SK-N-SH (cell line): Measurements from ENCODE around the gene FAM174B. TPM values are rescaled to one million over a fixed set of nuclear protein-coding genes. Genes with fewer than 3 reads are reported as not detected.

ENCODE experiments used
- CTCF ChIA-PET: fragments of 300-600, 350-600 bp; formaldehyde crosslinking; extraction: SDS; loops from one replicate; lab custom pipeline; 2021; lab: Yijun Ruan, JAX
- POLR2A ChIA-PET: fragments of 350-600 bp; sonication (Branson Sonifier 250); formaldehyde crosslinking; extraction: SDS; loops from one replicate; lab custom pipeline; 2020; ENCODE audit warnings: antibody characterized with exemption, inconsistent platforms; lab: Yijun Ruan, JAX
- DNase-seq: peaks from one replicate; pipeline ENCODE4 v3.0.0; 2012
- H2AFZ ChIP-seq: fragments of 200-600 bp; sonication (generic); 2 replicates; pipeline ENCODE4 v1.8.1; 2016; ENCODE audit warnings: antibody characterized with exemption, mild to moderate bottlenecking, low read depth
- H3F3A ChIP-seq: fragments of 200-600 bp; sonication (generic); replicated peaks from 2 replicates; pipeline ENCODE3; 2016; ENCODE audit warnings: antibody characterized with exemption, mild to moderate bottlenecking; ENCODE audit not compliant: insufficient read depth
- H3K27ac ChIP-seq, 2 experiments: fragments of 200-500 bp in 1 of 2; fragments of 200-600 bp in 1 of 2; sonication (Bioruptor generic) in 1 of 2; sonication (generic), shearing (Covaris generic) in 1 of 2; 2 replicates each; pipeline versions ENCODE4 v1.5.1 to v1.6.1; 2014 to 2016; ENCODE audit warnings: low read depth in 2 of 2, inconsistent platforms in 1 of 2, low read length in 1 of 2, mild to moderate bottlenecking in 1 of 2, mixed read lengths in 1 of 2
- H3K27me3 ChIP-seq: fragments of 200-600 bp; sonication (generic), shearing (Covaris generic); 2 replicates; pipeline ENCODE4 v1.6.1; 2016; ENCODE audit warnings: mixed run types; ENCODE audit not compliant: insufficient read depth
- H3K36me3 ChIP-seq, 2 experiments: fragments of 200-500 bp in 1 of 2; fragments of 200-600 bp in 1 of 2; sonication (Bioruptor generic) in 1 of 2; sonication (generic) in 1 of 2; replicated peaks in 1 of 2; 2 replicates each; pipeline versions ENCODE3 to v1.5.1; 2014 to 2016; ENCODE audit warnings: low read length in 1 of 2, mild to moderate bottlenecking in 1 of 2; ENCODE audit not compliant: insufficient read depth in 2 of 2, control insufficient read depth in 1 of 2
- H3K4me1 ChIP-seq, 2 experiments: fragments of 200-500 bp in 1 of 2; fragments of 200-600 bp in 1 of 2; sonication (Bioruptor generic) in 1 of 2; sonication (generic), shearing (Covaris generic) in 1 of 2; 2 replicates each; pipeline versions ENCODE4 v1.5.1 to v1.6.1; 2014 to 2016; ENCODE audit warnings: low read depth in 1 of 2, low read length in 1 of 2, mixed run types in 1 of 2; ENCODE audit not compliant: insufficient read depth in 2 of 2, control insufficient read depth in 1 of 2
- H3K4me2 ChIP-seq: fragments of 200-600 bp; sonication (generic), shearing (Covaris generic); 2 replicates; pipeline ENCODE4 v1.6.1; 2017; ENCODE audit warnings: mixed run types
- H3K4me3 ChIP-seq, 2 experiments: fragments of 200-500 bp in 1 of 2; fragments of 200-600 bp in 1 of 2; sonication (Bioruptor generic) in 1 of 2; sonication (generic), shearing (Covaris generic) in 1 of 2; 2 replicates each; pipeline versions ENCODE4 v1.5.1 to v1.8.1; 2014 to 2016; ENCODE audit warnings: low read depth in 2 of 2, inconsistent platforms in 1 of 2, low read length in 1 of 2, mild to moderate bottlenecking in 1 of 2, mixed read lengths in 1 of 2, moderate library complexity in 1 of 2
- H3K79me2 ChIP-seq: fragments of 200-600 bp; sonication (generic); 2 replicates; pipeline ENCODE4 v1.8.1; 2017; ENCODE audit warnings: mild to moderate bottlenecking; ENCODE audit not compliant: insufficient read depth
- H3K9ac ChIP-seq: fragments of 200-600 bp; sonication (generic); 2 replicates; pipeline ENCODE4 v1.6.1; 2017; ENCODE audit warnings: mixed run types
- H3K9me2 ChIP-seq: fragments of 200-600 bp; sonication (generic); 2 replicates; pipeline ENCODE4 v1.6.1; 2017; ENCODE audit warnings: mixed run types
- H3K9me3 ChIP-seq: fragments of 200-600 bp; sonication (generic); 2 replicates; pipeline ENCODE4 v1.6.1; 2017; ENCODE audit warnings: mixed run types, mild to moderate bottlenecking, moderate library complexity
- H4K20me1 ChIP-seq: fragments of 200-600 bp; sonication (generic); 2 replicates; pipeline ENCODE4 v1.6.1; 2017; ENCODE audit warnings: mild to moderate bottlenecking, mixed run types; ENCODE audit not compliant: insufficient read depth
- CHD2 ChIP-seq: fragments of 150-350 bp; IDR thresholded peaks from 2 replicates; pipeline ENCODE4 v1.6.1; 2018; ENCODE audit warnings: low read length; ENCODE audit not compliant: partially characterized antibody
- ELF1 ChIP-seq: IDR thresholded peaks from 2 replicates; pipeline ENCODE4 v1.4.0; 2012
- EP300 ChIP-seq, 2 experiments: IDR thresholded peaks; 2 replicates each; pipeline versions ENCODE4 v1.4.0 to v1.6.1; 2012; ENCODE audit warnings: borderline replicate concordance in 1 of 2, low read depth in 1 of 2, low read length in 1 of 2
- FOSL2 ChIP-seq: IDR thresholded peaks from 2 replicates; pipeline ENCODE4 v1.4.0; 2012; ENCODE audit warnings: low read depth, mild to moderate bottlenecking, moderate library complexity, borderline replicate concordance
- FOXJ3 ChIP-seq: sonication (generic); formaldehyde crosslinking; IDR thresholded peaks from 2 replicates; pipeline ENCODE4 v1.5.1; 2020; ENCODE audit warnings: mild to moderate bottlenecking, missing genetic modification reagents
- FOXM1 ChIP-seq: IDR thresholded peaks from 2 replicates; pipeline ENCODE4 v1.4.0; 2012; ENCODE audit warnings: low read depth, mild to moderate bottlenecking
- GATA2 ChIP-seq: sonication (generic); formaldehyde crosslinking; IDR thresholded peaks from 2 replicates; pipeline ENCODE4 v1.5.0; 2020; ENCODE audit warnings: mild to moderate bottlenecking, missing genetic modification reagents
- JUND ChIP-seq: IDR thresholded peaks from 2 replicates; pipeline ENCODE4 v1.4.0; 2012
- MEF2A ChIP-seq: IDR thresholded peaks from 2 replicates; pipeline ENCODE4 v1.4.0; 2012; ENCODE audit warnings: low read depth, borderline replicate concordance
- MXI1 ChIP-seq: IDR thresholded peaks from 2 replicates; pipeline ENCODE4 v1.6.1; 2012; ENCODE audit warnings: mild to moderate bottlenecking, low read depth, low read length, improper control_type of control experiment
- NRF1 ChIP-seq: IDR thresholded peaks from 2 replicates; pipeline ENCODE4 v1.6.1; 2012; ENCODE audit warnings: low read depth, mild to moderate bottlenecking, low read length
- POLR2AphosphoS5 ChIP-seq: IDR thresholded peaks from 2 replicates; pipeline ENCODE4 v1.6.1; 2012; ENCODE audit warnings: low read depth, low read length
- RAD21 ChIP-seq: IDR thresholded peaks from 2 replicates; pipeline ENCODE4 v1.6.1; 2012; ENCODE audit warnings: mild to moderate bottlenecking, low read length
- SIN3A ChIP-seq: IDR thresholded peaks from 2 replicates; pipeline ENCODE4 v1.6.1; 2012; ENCODE audit warnings: low read depth, mild to moderate bottlenecking, low read length, moderate library complexity, borderline replicate concordance
- SMC3 ChIP-seq: IDR thresholded peaks from 2 replicates; pipeline ENCODE4 v1.6.1; 2012; ENCODE audit warnings: low read depth, low read length, improper control_type of control experiment
- TCF12 ChIP-seq: IDR thresholded peaks from 2 replicates; pipeline ENCODE4 v1.4.0; 2012
- WGBS: methylation state at CpG from one replicate; pipeline ENCODE4 v1.1.6; 2017; ENCODE audit warnings: low lambda C conversion rate; 5-methylcytosine and 5-hydroxymethylcytosine counted together
- polyA plus RNA-seq, 3 experiments: library from polyadenylated mRNA; depleted of rRNA; stranded (reverse); fragments of >200 nt; gene quantifications; 2 replicates each; pipeline ENCODE4 v1.2.3, GENCODE V29; 2012
- TF ChIP-seq, protein P1 (sequence below): fragments of 150-350 bp; IDR thresholded peaks from 2 replicates; pipeline ENCODE4 v1.6.1; 2016; ENCODE audit warnings: mild to moderate bottlenecking, low read depth, low read length
- TF ChIP-seq, protein P2 (sequence below): IDR thresholded peaks from 2 replicates; pipeline ENCODE4; 2012
- TF ChIP-seq, protein P3 (sequence below): IDR thresholded peaks from 2 replicates; pipeline ENCODE4 v1.4.0; 2012; ENCODE audit warnings: low read depth, borderline replicate concordance
- TF ChIP-seq, protein P4 (sequence below): IDR thresholded peaks from 2 replicates; pipeline ENCODE4 v1.4.0; 2012; ENCODE audit warnings: low read depth
- TF ChIP-seq, protein P5 (sequence below): IDR thresholded peaks from 2 replicates; pipeline ENCODE4 v1.6.1; 2012; ENCODE audit warnings: mild to moderate bottlenecking, low read depth, low read length, moderate library complexity

Gene FAM174B
- polyA plus RNA-seq, 1 of the 3 experiments (the other 2 are of a cell fraction) = 0.30 TPM

DNA sequence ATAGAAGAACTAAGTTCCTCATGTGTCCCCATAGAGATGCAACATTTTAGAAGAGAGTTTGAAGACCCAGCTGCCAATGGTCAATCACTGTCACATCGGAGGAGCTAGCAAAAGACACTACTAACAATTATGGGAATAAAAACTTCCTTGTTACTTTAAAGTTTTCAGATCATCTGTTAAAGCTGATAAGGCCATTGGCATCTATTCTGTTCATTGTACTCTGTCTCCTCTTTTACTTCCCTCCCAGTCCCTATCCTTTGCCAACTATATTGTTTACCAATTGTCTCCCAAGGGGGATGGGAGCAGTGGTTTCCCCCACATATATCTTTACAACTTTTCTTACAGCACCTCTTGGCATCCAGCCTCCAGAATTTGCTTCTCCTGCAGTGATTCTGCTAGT, 81.0 kb downstream of the FAM174B start:
- Histone ChIP-seq H4K20me1 (no peaks in the 10 kb centered on the region), H3K9ac (no peak overlapping the region), H3K4me2 (no peak overlapping the region), H3K27ac (no peak overlapping the region), H3K9me2 (no peaks in the 10 kb centered on the region)
- TF ChIP-seq CHD2 = no peak
- TF ChIP-seq, protein P1, sequence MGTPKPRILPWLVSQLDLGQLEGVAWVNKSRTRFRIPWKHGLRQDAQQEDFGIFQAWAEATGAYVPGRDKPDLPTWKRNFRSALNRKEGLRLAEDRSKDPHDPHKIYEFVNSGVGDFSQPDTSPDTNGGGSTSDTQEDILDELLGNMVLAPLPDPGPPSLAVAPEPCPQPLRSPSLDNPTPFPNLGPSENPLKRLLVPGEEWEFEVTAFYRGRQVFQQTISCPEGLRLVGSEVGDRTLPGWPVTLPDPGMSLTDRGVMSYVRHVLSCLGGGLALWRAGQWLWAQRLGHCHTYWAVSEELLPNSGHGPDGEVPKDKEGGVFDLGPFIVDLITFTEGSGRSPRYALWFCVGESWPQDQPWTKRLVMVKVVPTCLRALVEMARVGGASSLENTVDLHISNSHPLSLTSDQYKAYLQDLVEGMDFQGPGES = no peak
- no peak for TF ChIP-seq FOXJ3 (CRISPR knock-in tag)
- TF ChIP-seq ELF1 = no peak
- TF ChIP-seq SIN3A = no peak
- TF ChIP-seq, protein P2, sequence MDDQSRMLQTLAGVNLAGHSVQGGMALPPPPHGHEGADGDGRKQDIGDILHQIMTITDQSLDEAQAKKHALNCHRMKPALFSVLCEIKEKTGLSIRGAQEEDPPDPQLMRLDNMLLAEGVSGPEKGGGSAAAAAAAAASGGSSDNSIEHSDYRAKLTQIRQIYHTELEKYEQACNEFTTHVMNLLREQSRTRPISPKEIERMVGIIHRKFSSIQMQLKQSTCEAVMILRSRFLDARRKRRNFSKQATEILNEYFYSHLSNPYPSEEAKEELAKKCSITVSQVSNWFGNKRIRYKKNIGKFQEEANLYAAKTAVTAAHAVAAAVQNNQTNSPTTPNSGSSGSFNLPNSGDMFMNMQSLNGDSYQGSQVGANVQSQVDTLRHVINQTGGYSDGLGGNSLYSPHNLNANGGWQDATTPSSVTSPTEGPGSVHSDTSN = no peak
- no peak for TF ChIP-seq POLR2AphosphoS5
- TF ChIP-seq RAD21 = no peak
- no peak for TF ChIP-seq MXI1
- TF ChIP-seq SMC3 = no peak
- TF ChIP-seq EP300 (IDR thresholded peaks at IDR 0.05; ENCODE audit: borderline replicate concordance in 1 of 2, low read depth in 1 of 2, low read length in 1 of 2) = no peak
- TF ChIP-seq FOSL2 = no peak
- TF ChIP-seq JUND = no peak
- no peak for TF ChIP-seq FOXM1
- no peak for TF ChIP-seq GATA2 (CRISPR knock-in tag)
- TF ChIP-seq, protein P3, sequence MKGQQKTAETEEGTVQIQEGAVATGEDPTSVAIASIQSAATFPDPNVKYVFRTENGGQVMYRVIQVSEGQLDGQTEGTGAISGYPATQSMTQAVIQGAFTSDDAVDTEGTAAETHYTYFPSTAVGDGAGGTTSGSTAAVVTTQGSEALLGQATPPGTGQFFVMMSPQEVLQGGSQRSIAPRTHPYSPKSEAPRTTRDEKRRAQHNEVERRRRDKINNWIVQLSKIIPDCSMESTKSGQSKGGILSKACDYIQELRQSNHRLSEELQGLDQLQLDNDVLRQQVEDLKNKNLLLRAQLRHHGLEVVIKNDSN = no peak
- TF ChIP-seq, protein P4, sequence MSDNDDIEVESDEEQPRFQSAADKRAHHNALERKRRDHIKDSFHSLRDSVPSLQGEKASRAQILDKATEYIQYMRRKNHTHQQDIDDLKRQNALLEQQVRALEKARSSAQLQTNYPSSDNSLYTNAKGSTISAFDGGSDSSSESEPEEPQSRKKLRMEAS = no peak
- TF ChIP-seq, all 33 proteins: peak for 0
- no peaks in the 10 kb centered on the region for H3F3A ChIP-seq
- no peaks in the 10 kb centered on the region for H3K36me3 ChIP-seq
- POLR2A ChIA-PET = no interaction called here
- CTCF ChIA-PET = no interaction called here
- H2AFZ ChIP-seq = no peak overlapping the region
- no peak for DNase-seq
- no peaks in the 10 kb centered on the region for H3K9me3 ChIP-seq
- no peaks in the 10 kb centered on the region for H3K27me3 ChIP-seq
- no peaks in the 10 kb centered on the region for H3K79me2 ChIP-seq
- H3K4me3 ChIP-seq = no peak overlapping the region
- WGBS = 13% methylated on average over 1 of the region's 1 CpG
- no peaks in the 10 kb centered on the region for H3K4me1 ChIP-seq

DNA sequence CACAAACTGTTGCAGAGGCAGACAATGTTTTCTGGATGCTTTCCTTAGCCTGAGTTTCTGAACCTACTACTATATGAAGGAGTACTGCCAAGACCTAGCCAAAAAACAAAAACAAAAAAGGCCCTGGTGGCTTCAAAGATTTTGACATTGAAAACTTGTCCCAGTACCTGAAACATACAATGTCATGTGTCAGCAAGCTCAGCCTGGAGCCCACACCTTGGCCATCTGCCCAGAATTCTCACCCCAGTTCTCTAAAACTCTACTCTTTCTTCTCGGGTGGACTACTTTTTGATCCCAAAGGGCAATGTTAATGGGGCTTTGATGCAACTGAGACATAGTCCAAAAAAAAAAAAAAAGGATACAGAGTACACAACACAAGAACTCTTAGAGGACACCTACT, 81.4 kb downstream of the FAM174B start:
- no peaks in the 10 kb centered on the region for H3K4me1 ChIP-seq
- H3K9me2 ChIP-seq = no peaks in the 10 kb centered on the region
- no peak for DNase-seq
- no peaks in the 10 kb centered on the region for H4K20me1 ChIP-seq
- POLR2A ChIA-PET = no interaction called here
- CTCF ChIA-PET = no interaction called here
- no peak overlapping the region for H3K27ac ChIP-seq
- no peaks in the 10 kb centered on the region for H3K27me3 ChIP-seq
- no peak overlapping the region for H3K9ac ChIP-seq
- H3K4me3 ChIP-seq = no peak overlapping the region
- H3K9me3 ChIP-seq = no peaks in the 10 kb centered on the region
- 11% methylated on average over 1 of the region's 1 CpG for WGBS
- no peak overlapping the region for H2AFZ ChIP-seq
- no peaks in the 10 kb centered on the region for H3K36me3 ChIP-seq
- no peak overlapping the region for H3K4me2 ChIP-seq
- H3K79me2 ChIP-seq = no peaks in the 10 kb centered on the region
- no peaks in the 10 kb centered on the region for H3F3A ChIP-seq
- no peak for TF ChIP-seq EP300 (IDR thresholded peaks at IDR 0.05; ENCODE audit: borderline replicate concordance in 1 of 2, low read depth in 1 of 2, low read length in 1 of 2)
- TF ChIP-seq, protein P2 = no peak
- TF ChIP-seq SIN3A = no peak
- no peak for TF ChIP-seq SMC3
- no peak for TF ChIP-seq POLR2AphosphoS5
- TF ChIP-seq TCF12 = no peak
- no peak for TF ChIP-seq MEF2A
- TF ChIP-seq FOXM1 = no peak
- TF ChIP-seq, protein P5, sequence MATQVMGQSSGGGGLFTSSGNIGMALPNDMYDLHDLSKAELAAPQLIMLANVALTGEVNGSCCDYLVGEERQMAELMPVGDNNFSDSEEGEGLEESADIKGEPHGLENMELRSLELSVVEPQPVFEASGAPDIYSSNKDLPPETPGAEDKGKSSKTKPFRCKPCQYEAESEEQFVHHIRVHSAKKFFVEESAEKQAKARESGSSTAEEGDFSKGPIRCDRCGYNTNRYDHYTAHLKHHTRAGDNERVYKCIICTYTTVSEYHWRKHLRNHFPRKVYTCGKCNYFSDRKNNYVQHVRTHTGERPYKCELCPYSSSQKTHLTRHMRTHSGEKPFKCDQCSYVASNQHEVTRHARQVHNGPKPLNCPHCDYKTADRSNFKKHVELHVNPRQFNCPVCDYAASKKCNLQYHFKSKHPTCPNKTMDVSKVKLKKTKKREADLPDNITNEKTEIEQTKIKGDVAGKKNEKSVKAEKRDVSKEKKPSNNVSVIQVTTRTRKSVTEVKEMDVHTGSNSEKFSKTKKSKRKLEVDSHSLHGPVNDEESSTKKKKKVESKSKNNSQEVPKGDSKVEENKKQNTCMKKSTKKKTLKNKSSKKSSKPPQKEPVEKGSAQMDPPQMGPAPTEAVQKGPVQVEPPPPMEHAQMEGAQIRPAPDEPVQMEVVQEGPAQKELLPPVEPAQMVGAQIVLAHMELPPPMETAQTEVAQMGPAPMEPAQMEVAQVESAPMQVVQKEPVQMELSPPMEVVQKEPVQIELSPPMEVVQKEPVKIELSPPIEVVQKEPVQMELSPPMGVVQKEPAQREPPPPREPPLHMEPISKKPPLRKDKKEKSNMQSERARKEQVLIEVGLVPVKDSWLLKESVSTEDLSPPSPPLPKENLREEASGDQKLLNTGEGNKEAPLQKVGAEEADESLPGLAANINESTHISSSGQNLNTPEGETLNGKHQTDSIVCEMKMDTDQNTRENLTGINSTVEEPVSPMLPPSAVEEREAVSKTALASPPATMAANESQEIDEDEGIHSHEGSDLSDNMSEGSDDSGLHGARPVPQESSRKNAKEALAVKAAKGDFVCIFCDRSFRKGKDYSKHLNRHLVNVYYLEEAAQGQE = no peak
- no peak for TF ChIP-seq NRF1
